Mammary epithelial cell (primary cell): ENCODE results near the gene MSGN1.

Experiments used
- EZH2 ChIP-seq: IDR thresholded peaks from 2 replicates; pipeline ENCODE4 v1.6.1; 2012; ENCODE audit warnings: low read length, inconsistent platforms, borderline replicate concordance
- TF ChIP-seq, protein P1 (sequence below), 2 donors: IDR thresholded peaks in 1 of 2; conservative IDR thresholded peaks in 1 of 2; 2 replicates each; pipeline ENCODE4 v1.5.1; 2011 to 2012; ENCODE audit warnings: inconsistent platforms in 2 of 2, low read length in 2 of 2, mild to moderate bottlenecking in 2 of 2, control low read depth in 1 of 2, low read depth in 1 of 2; ENCODE audit not compliant: insufficient read depth in 1 of 2; ENCODE audit errors: extremely low read depth in 1 of 2

DNA sequence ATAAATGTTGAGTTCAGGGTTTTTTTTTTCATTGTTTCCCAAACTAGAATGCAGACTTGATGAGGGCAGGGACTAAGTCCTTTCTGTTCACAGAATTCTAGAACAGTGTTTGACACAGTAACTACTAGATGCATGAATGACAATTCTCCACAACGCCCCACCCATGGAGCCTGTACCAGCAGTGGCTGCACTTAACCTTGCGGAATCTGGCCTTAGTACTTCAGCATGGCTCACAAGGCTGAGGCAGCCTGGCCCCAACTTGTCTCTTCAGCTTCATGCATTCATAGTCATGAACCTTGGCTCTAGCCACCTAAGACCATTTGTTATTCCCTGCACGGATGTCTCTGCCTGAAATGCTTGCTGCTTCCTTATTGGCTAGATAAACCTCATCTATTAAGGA is 29.5 kb upstream of the MSGN1 start:
- TF ChIP-seq EZH2 = no peak
- TF ChIP-seq, protein P1, sequence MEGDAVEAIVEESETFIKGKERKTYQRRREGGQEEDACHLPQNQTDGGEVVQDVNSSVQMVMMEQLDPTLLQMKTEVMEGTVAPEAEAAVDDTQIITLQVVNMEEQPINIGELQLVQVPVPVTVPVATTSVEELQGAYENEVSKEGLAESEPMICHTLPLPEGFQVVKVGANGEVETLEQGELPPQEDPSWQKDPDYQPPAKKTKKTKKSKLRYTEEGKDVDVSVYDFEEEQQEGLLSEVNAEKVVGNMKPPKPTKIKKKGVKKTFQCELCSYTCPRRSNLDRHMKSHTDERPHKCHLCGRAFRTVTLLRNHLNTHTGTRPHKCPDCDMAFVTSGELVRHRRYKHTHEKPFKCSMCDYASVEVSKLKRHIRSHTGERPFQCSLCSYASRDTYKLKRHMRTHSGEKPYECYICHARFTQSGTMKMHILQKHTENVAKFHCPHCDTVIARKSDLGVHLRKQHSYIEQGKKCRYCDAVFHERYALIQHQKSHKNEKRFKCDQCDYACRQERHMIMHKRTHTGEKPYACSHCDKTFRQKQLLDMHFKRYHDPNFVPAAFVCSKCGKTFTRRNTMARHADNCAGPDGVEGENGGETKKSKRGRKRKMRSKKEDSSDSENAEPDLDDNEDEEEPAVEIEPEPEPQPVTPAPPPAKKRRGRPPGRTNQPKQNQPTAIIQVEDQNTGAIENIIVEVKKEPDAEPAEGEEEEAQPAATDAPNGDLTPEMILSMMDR (conservative IDR thresholded peaks at IDR 0.05 in 1 of 2, IDR thresholded peaks at IDR 0.05 in 1 of 2; ENCODE audit: extremely low read depth in 1 of 2, insufficient read depth in 1 of 2, low read depth in 1 of 2, low read length in 2 of 2) = no peak
